HCT116 (cell line): Measurements from ENCODE around the gene C20orf144. TPM values are rescaled to one million over a fixed set of nuclear protein-coding genes. Genes with fewer than 3 reads are reported as not detected.

ENCODE experiments used
- ATAC-seq: fragments of 200-7000 bp; cut with Tn5 transposase; 2 replicates; pipeline ENCODE4 v1.9.1; 2020; ENCODE audit warnings: mild to moderate bottlenecking, moderate library complexity
- BruUV-seq: library from RNA; stranded (reverse); fragments of 400-500 nt; replicated peaks from 2 replicates; lab custom pipeline; 2021; lab: Mats Ljungman, UMichigan
- CTCF ChIA-PET: fragments of 300-600 bp; sonication (Branson Sonifier 250); formaldehyde crosslinking; loops from one replicate; lab custom pipeline; 2021; ENCODE audit warnings: antibody characterized with exemption; lab: Charles Lee
- POLR2A ChIA-PET: fragments of 300-600, 350-600 bp; sonication (Branson Sonifier 250); formaldehyde crosslinking; loops from one replicate; lab custom pipeline; 2021; ENCODE audit warnings: antibody characterized with exemption; lab: Charles Lee
- RAD21 ChIA-PET, 2 experiments: fragments of 300-600 bp; sonication (Branson Sonifier 250); formaldehyde crosslinking; loops; one replicate each; lab custom pipeline; 2023; ENCODE audit warnings: low total read pairs in 2 of 2; ENCODE audit not compliant: uncharacterized antibody in 2 of 2, unreplicated experiment in 2 of 2, low non-redundant PET in 1 of 2; lab: Charles Lee
- DNase-seq: peaks from one replicate; pipeline ENCODE4 v3.0.0-alpha.2; 2010; ENCODE audit warnings: low read depth, low spot score
- H2AFZ ChIP-seq: fragments of 200-600 bp; shearing (Covaris generic), sonication (generic); 2 replicates; pipeline ENCODE4 v1.6.1; 2017; ENCODE audit warnings: low read depth, mixed run types, mixed read lengths, antibody characterized with exemption, low read length; ENCODE audit not compliant: poor library complexity, severe bottlenecking
- H3K27ac ChIP-seq: 2 replicates; pipeline ENCODE4 v1.5.1; 2012; ENCODE audit warnings: low read depth, low read length
- H3K27me3 ChIP-seq: fragments of 200-600 bp; sonication (generic); 2 replicates; pipeline ENCODE4 v1.6.1; 2016; ENCODE audit warnings: mixed run types, low read length, mixed read lengths; ENCODE audit not compliant: insufficient read depth
- H3K36me3 ChIP-seq, 2 experiments: fragments of 200-500 bp in 1 of 2; fragments of 200-600 bp in 1 of 2; sonication (Bioruptor generic) in 1 of 2; sonication (generic) in 1 of 2; 2 replicates each; pipeline versions ENCODE4 v1.5.1 to v1.6.1; 2014 to 2016; ENCODE audit warnings: low read length in 2 of 2, inconsistent platforms in 1 of 2, mixed read lengths in 1 of 2, mixed run types in 1 of 2; ENCODE audit not compliant: insufficient read depth in 2 of 2, control insufficient read depth in 1 of 2
- H3K4me1 ChIP-seq, 2 experiments: fragments of 200-600 bp in 1 of 2; sonication (generic) in 1 of 2; 2 replicates each; pipeline versions ENCODE4 v1.5.1 to v1.6.1; 2012 to 2017; ENCODE audit warnings: low read length in 2 of 2, inconsistent platforms in 1 of 2, mild to moderate bottlenecking in 1 of 2, mixed read lengths in 1 of 2, mixed run types in 1 of 2, moderate library complexity in 1 of 2; ENCODE audit not compliant: insufficient read depth in 2 of 2, control insufficient read depth in 1 of 2
- H3K4me2 ChIP-seq: fragments of 200-600 bp; sonication (generic); 2 replicates; pipeline ENCODE4 v1.6.1; 2017; ENCODE audit warnings: mixed run types, low read length, mixed read lengths
- H3K4me3 ChIP-seq, 2 experiments: fragments of 200-600 bp in 1 of 2; sonication (generic) in 1 of 2; replicated peaks in 1 of 2; 2 replicates each; pipeline ENCODE4 v1.5.1; 2011 to 2016; ENCODE audit warnings: low read length in 2 of 2, control low read depth in 1 of 2, low read depth in 1 of 2, mild to moderate bottlenecking in 1 of 2, mixed read lengths in 1 of 2, mixed run types in 1 of 2
- H3K79me2 ChIP-seq: fragments of 200-600 bp; sonication (generic); 2 replicates; pipeline ENCODE4 v1.6.1; 2017; ENCODE audit warnings: mild to moderate bottlenecking, mixed run types, low read length, moderate library complexity, mixed read lengths; ENCODE audit not compliant: insufficient read depth
- H3K9ac ChIP-seq: fragments of 200-600 bp; sonication (generic); 2 replicates; pipeline ENCODE4 v1.6.1; 2016; ENCODE audit warnings: low read length, mixed read lengths
- H3K9me2 ChIP-seq: fragments of 200-600 bp; sonication (generic), shearing (Covaris generic); 2 replicates; pipeline ENCODE4 v1.6.1; 2017; ENCODE audit warnings: mixed run types, mild to moderate bottlenecking, moderate library complexity; ENCODE audit not compliant: insufficient read depth
- H3K9me3 ChIP-seq, 2 experiments: fragments of 200-500 bp in 1 of 2; fragments of 200-600 bp in 1 of 2; sonication (Bioruptor generic) in 1 of 2; sonication (generic) in 1 of 2; 2 replicates each; pipeline ENCODE4 v1.6.1; 2014 to 2017; ENCODE audit warnings: low read length in 2 of 2, mixed read lengths in 2 of 2, inconsistent platforms in 1 of 2, low read depth in 1 of 2, mild to moderate bottlenecking in 1 of 2, mixed run types in 1 of 2, moderate library complexity in 1 of 2; ENCODE audit not compliant: control insufficient read depth in 1 of 2, insufficient read depth in 1 of 2
- H4K20me1 ChIP-seq: fragments of 200-600 bp; sonication (generic), shearing (Covaris generic); 2 replicates; pipeline ENCODE4 v1.6.1; 2017; ENCODE audit warnings: mixed run types, mild to moderate bottlenecking, moderate library complexity; ENCODE audit not compliant: insufficient read depth
- CEBPB ChIP-seq: IDR thresholded peaks from 2 replicates; pipeline ENCODE4 v1.6.1; 2012; ENCODE audit warnings: low read depth
- EGR1 ChIP-seq: IDR thresholded peaks from 2 replicates; pipeline ENCODE4 v1.6.1; 2012; ENCODE audit warnings: low read depth
- EZH2 ChIP-seq: fragments of 200-600 bp; sonication (generic); IDR thresholded peaks from 2 replicates; pipeline ENCODE4 v1.6.1; 2017; ENCODE audit warnings: antibody characterized with exemption, mixed run types
- EZH2phosphoT487 ChIP-seq: fragments of 200-600 bp; IDR thresholded peaks from 2 replicates; pipeline ENCODE4 v1.6.1; 2018; ENCODE audit warnings: antibody characterized with exemption, borderline replicate concordance
- JUND ChIP-seq: IDR thresholded peaks from 2 replicates; pipeline ENCODE4 v1.6.1; 2012
- POLR2AphosphoS5 ChIP-seq: IDR thresholded peaks from 2 replicates; pipeline ENCODE4 v1.6.1; 2011; ENCODE audit warnings: mild to moderate bottlenecking, low read depth, low read length, moderate library complexity
- RAD21 ChIP-seq: IDR thresholded peaks from 2 replicates; pipeline ENCODE4 v1.6.1; 2012; ENCODE audit warnings: low read depth, mild to moderate bottlenecking
- SP1 ChIP-seq: IDR thresholded peaks from 2 replicates; pipeline ENCODE4 v1.6.1; 2012; ENCODE audit warnings: low read depth
- TCF7L2 ChIP-seq: IDR thresholded peaks from 2 replicates; pipeline ENCODE4 v1.7.0; 2011; ENCODE audit warnings: borderline replicate concordance, inconsistent platforms; ENCODE audit not compliant: insufficient read depth, insufficient read length; ENCODE audit errors: extremely low read depth
- YY1 ChIP-seq: IDR thresholded peaks from 2 replicates; pipeline ENCODE4 v1.6.1; 2011; ENCODE audit warnings: low read length, low read depth, moderate library complexity, mild to moderate bottlenecking; ENCODE audit not compliant: insufficient replicate concordance; ENCODE audit errors: extremely low read depth
- ZNF274 ChIP-seq: fragments of 200-500 bp; sonication (Bioruptor generic); IDR thresholded peaks from 2 replicates; pipeline ENCODE4 v1.6.1; 2014; ENCODE audit warnings: mild to moderate bottlenecking, low read depth, low read length, inconsistent platforms
- intact Hi-C: fragments of 100-400 bp; cut with micrococcal nuclease; formaldehyde crosslinking; loops from 2 replicates; pipeline ENCODE4 v1.10.0; 2022
- total RNA-seq: library from RNA; stranded (reverse); gene quantifications from one replicate; pipeline ENCODE4 v1.2.1, GENCODE V29; 2021; ENCODE audit not compliant: unreplicated experiment
- TF ChIP-seq, protein P1 (sequence below): IDR thresholded peaks from 2 replicates; pipeline ENCODE4 v1.6.1; 2012
- TF ChIP-seq, protein P2 (sequence below): IDR thresholded peaks from 2 replicates; pipeline ENCODE4 v1.6.1; 2012; ENCODE audit warnings: low read depth
- TF ChIP-seq, protein P3 (sequence below): IDR thresholded peaks from 2 replicates; pipeline ENCODE4 v1.6.1; 2011; ENCODE audit warnings: mild to moderate bottlenecking, low read length, moderate library complexity; ENCODE audit not compliant: insufficient replicate concordance; ENCODE audit errors: extremely low read depth

C20orf144 gene
- total RNA-seq, 1 experiment from 2014 or later: 0.37 TPM

- H3K27me3 ChIP-seq: no peaks in the 10 kb centered on the region
- H3K27ac ChIP-seq: no peak overlapping the region
- RAD21 ChIA-PET: no interaction called here
- H4K20me1 ChIP-seq: no peaks in the 10 kb centered on the region
- peaks cover 0 to 5% of the 10 kb centered on the region in 2 experiments; a peak in 2 of 4 replicates for H3K36me3 ChIP-seq
- H3K9ac ChIP-seq: no peak overlapping the region
- no peak overlapping the region for H3K4me2 ChIP-seq
- ATAC-seq (no peak), DNase-seq (no peak)
- POLR2A ChIA-PET: no interaction called here
- CTCF ChIA-PET: no interaction called here
- H3K9me2 ChIP-seq: no peaks in the 10 kb centered on the region
- peaks cover 0 to 9% of the 10 kb centered on the region in 2 experiments; a peak in 1 of 4 replicates for H3K4me1 ChIP-seq
- no peaks in the 10 kb centered on the region for H3K9me3 ChIP-seq
- no peaks in the 10 kb centered on the region for H3K79me2 ChIP-seq
- H3K4me3 ChIP-seq: no peak overlapping the region
- H2AFZ ChIP-seq: no peak overlapping the region
- intact Hi-C loops: no loop called here
- BruUV-seq: no TSS peak
- TF ChIP-seq, protein P1, sequence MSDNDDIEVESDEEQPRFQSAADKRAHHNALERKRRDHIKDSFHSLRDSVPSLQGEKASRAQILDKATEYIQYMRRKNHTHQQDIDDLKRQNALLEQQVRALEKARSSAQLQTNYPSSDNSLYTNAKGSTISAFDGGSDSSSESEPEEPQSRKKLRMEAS: no peak
- TF ChIP-seq JUND (no peak), EZH2phosphoT487 (no peak), POLR2AphosphoS5 (no peak), RAD21 (no peak), YY1 (no peak), EGR1 (no peak), EZH2 (no peak), ZNF274 (no peak), SP1 (no peak), CEBPB (no peak), TCF7L2 (no peak)
- TF ChIP-seq, protein P2, sequence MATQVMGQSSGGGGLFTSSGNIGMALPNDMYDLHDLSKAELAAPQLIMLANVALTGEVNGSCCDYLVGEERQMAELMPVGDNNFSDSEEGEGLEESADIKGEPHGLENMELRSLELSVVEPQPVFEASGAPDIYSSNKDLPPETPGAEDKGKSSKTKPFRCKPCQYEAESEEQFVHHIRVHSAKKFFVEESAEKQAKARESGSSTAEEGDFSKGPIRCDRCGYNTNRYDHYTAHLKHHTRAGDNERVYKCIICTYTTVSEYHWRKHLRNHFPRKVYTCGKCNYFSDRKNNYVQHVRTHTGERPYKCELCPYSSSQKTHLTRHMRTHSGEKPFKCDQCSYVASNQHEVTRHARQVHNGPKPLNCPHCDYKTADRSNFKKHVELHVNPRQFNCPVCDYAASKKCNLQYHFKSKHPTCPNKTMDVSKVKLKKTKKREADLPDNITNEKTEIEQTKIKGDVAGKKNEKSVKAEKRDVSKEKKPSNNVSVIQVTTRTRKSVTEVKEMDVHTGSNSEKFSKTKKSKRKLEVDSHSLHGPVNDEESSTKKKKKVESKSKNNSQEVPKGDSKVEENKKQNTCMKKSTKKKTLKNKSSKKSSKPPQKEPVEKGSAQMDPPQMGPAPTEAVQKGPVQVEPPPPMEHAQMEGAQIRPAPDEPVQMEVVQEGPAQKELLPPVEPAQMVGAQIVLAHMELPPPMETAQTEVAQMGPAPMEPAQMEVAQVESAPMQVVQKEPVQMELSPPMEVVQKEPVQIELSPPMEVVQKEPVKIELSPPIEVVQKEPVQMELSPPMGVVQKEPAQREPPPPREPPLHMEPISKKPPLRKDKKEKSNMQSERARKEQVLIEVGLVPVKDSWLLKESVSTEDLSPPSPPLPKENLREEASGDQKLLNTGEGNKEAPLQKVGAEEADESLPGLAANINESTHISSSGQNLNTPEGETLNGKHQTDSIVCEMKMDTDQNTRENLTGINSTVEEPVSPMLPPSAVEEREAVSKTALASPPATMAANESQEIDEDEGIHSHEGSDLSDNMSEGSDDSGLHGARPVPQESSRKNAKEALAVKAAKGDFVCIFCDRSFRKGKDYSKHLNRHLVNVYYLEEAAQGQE: no peak
- TF ChIP-seq, protein P3, sequence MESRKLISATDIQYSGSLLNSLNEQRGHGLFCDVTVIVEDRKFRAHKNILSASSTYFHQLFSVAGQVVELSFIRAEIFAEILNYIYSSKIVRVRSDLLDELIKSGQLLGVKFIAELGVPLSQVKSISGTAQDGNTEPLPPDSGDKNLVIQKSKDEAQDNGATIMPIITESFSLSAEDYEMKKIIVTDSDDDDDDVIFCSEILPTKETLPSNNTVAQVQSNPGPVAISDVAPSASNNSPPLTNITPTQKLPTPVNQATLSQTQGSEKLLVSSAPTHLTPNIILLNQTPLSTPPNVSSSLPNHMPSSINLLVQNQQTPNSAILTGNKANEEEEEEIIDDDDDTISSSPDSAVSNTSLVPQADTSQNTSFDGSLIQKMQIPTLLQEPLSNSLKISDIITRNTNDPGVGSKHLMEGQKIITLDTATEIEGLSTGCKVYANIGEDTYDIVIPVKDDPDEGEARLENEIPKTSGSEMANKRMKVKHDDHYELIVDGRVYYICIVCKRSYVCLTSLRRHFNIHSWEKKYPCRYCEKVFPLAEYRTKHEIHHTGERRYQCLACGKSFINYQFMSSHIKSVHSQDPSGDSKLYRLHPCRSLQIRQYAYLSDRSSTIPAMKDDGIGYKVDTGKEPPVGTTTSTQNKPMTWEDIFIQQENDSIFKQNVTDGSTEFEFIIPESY: no peak
These were observed 12.9 kb upstream of the C20orf144 start for GRCh38 chr20:33649201-33649681.
